NCI-H1048 (cell line): ENCODE measurements around the gene KANK3.
"Not testable (repeated sequence)": the region's sequence is repeated elsewhere in the genome, so short reads cannot be mapped to it uniquely, and the experiment has no call there.

Experiments used
- DNase-seq: peaks from one replicate; lab custom pipeline; 2025; lab: John Stamatoyannopoulos, UW

Gene KANK3

GRCh38 chr19:8337728-8338127, 5.3 kb downstream of the KANK3 start:
- DNase-seq, result no peak

GRCh38 chr19:8336660-8337059, 6.4 kb downstream of the KANK3 start:
- no peak for DNase-seq

DNA sequence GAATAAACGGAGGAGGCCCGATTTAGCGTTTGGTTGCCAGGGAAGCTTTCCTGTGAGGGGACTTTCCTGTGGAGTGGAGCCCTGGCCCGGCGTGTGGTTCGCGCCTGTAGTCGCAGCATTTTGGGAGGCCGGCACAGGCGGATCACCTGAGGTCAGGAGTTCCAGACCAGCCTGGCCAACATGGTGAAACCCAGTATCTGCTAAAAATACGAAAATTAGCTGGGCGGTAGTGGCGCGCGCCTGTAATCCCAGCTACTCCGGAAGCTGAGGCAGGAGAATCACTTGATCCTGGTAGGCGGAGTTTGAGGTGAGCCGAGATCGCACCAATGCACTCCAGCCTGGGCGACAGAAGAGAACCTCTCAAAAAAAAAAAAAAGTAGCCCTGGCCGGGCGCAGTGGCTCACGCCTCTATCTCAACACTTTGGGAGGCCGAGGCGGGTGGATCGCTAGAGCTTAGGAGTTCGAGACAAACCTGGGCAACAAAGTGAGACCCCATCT, 6.9 kb downstream of the KANK3 start:
- no peak for DNase-seq

DNA sequence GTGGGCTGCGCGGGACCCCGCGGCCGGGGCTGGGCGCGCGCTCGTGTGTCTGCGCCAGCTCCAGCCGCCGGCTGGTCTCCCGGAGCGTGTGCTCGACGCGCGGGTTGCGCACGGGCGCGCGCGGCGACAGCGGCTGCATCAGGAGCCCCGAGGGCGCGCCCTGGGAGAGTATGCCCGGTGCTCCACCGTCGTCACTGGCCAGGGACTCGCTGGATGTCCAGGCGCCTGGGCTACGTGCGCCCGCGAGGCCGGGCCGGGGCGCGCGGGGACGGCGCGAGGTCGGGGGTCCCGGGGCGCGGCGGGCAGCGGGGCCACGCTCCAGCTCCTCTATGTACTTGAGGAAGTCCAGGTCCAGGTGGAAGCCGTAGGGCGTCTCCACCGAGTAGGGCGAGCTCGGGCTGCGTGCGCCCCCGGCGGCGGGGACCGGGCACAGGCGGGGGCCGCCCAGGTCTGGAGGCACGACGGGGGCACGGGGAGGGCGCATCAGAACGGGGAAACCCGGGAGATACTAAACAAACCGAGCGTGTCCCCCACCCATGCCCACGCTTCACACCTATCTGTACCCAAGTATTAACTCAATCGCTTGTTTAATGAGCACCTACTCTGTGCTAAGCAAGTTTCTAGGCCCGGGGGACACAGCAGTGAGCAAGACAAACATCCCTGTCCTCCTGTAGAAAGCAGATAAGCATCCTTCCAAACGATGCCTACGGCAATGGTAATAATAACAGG, 7.6 kb downstream of the KANK3 start:
- no peak for DNase-seq

GRCh38 chr19:8334458-8335342, 8.4 kb downstream of the KANK3 start:
- DNase-seq, result no peak

GRCh38 chr19:8333767-8334457, 9.2 kb downstream of the KANK3 start:
- DNase-seq, result no peak

DNA sequence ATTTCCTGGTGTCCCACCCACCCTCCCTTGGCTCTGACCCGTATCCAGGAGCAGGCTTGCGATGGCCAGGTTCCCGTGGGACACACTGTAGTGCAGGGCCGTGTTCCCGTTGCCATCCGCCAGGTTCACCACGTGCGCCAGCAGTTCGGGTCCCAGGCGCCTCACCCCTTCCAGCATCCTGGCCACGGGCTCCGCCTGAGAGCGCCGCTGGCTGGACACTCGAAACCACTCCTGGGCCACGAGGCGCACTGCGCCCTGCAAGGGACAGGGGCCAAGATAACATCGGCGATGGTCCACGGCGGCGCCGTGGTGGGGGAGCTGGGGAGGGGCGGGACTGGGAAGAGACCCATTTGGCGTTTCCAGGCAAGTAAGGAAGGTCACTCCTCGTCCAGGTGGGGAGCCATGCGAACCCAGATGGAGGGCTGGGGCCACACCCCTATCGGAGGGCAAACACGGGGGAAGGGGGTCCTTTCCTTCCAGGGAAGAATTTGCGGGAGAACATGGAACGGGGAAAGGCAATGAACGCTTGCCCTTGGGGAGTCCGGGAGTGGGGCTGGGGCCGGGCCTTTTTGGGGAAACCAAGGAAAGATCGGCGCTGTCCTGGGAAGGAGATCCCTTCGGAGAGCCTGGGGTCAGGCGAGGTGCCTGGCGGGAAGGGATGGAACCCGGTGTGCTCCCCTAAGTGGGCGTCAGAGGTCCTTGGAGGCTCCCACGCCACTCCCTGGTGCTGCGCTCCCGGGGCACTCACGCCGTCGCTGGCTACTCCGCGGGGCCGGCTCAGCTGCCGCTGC, 9.9 kb downstream of the KANK3 start:
- no peak for DNase-seq

GRCh38 chr19:8331263-8331845, 11.7 kb downstream of the KANK3 start:
- DNase-seq, result no peak

DNA sequence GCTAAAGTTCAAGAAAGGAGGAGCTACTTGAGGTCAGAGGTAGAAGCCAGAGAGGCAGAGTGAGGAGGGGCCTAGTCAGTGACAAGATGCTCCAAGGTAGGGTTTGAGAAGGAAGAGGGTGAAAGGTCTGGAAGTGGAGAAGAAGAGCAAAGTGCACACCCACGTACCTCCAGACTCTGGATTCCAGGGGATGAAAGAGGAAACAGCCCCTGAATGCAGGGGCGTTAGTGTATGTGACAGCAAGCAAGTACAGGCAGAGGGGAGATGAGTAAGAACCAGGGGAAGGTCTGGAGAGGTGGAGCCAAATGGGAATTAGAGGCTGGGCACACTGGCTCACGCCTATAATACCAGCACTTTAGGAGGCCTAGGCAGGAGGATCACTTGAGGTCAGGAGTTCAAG, 13.1 kb downstream of the KANK3 start:
- no peak for DNase-seq

DNA sequence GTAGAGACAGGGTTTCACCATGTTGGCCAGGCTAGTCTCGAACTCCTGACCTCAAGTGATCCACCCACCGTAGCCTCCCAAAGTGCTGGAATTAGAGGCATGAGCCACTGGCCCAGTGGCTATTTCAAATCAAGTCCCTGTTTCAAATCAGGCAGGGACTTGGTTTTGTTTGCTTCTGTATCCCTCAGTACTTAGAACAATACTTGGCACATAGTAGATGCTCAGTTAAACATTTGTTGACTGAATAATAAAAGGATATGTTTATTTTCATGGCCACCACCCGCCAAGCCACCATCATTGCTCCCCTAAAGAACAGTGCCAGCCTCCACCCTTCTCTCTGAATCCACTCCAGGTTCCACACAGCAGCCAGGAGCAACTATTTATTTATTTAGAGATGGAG, 17.6 kb downstream of the KANK3 start:
- no peak for DNase-seq

GRCh38 chr19:8324186-8325050, 18.6 kb downstream of the KANK3 start:
- no peak for DNase-seq

DNA sequence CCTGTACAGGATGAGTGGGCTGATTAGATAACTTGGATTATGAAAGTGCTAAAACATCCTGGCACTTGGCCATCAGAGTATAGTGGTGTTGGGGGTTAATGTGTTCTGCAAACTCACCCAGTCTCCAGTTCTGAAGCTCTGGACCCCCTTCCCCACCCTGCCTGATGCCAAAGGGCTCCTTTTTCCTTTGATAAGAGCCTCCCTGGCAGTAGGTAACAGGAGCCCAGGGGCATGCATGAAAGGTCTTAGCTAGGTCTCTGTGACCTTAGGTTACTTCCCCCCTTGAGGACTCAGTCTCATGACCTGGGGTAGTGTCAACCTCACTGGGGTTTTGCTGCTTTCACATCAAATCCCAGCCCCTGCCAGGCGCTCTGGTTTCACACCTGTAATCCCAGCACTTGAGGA, 19.3 kb downstream of the KANK3 start:
- DNase-seq, result no peak

GRCh38 chr19:8322638-8322997, 20.4 kb downstream of the KANK3 start:
- no peak for DNase-seq

DNA sequence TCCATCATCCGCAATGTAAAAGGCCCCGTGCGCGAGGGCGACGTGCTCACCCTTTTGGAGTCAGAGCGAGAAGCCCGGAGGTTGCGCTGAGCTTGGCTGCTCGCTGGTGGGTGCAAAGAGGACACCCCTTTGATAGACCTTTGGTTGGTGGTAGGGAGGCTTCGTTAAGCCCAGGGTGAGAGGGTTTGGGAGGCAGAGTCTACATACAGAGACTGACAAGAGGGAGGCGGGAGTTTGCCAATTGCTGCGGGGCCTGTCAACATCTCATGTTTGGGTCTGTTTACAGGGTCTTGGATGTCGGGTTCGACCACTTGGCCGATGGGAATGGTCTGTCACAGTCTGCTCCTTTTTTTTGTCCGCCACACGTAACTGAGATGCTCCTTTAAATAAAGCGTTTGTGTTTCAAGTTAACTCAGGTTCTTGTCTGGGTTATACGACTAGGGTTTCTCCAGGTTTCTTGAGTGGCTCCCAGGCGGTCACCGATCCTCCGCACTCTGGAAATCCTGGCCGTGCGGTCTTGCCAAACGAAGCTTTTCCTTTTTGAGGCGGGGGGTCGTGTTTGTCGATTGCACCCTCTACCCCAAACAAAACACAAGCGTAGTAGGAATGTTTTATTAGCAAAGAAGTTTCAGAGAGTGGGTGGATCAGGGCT, 20.9 kb downstream of the KANK3 start:
- DNase-seq, result no peak

DNA sequence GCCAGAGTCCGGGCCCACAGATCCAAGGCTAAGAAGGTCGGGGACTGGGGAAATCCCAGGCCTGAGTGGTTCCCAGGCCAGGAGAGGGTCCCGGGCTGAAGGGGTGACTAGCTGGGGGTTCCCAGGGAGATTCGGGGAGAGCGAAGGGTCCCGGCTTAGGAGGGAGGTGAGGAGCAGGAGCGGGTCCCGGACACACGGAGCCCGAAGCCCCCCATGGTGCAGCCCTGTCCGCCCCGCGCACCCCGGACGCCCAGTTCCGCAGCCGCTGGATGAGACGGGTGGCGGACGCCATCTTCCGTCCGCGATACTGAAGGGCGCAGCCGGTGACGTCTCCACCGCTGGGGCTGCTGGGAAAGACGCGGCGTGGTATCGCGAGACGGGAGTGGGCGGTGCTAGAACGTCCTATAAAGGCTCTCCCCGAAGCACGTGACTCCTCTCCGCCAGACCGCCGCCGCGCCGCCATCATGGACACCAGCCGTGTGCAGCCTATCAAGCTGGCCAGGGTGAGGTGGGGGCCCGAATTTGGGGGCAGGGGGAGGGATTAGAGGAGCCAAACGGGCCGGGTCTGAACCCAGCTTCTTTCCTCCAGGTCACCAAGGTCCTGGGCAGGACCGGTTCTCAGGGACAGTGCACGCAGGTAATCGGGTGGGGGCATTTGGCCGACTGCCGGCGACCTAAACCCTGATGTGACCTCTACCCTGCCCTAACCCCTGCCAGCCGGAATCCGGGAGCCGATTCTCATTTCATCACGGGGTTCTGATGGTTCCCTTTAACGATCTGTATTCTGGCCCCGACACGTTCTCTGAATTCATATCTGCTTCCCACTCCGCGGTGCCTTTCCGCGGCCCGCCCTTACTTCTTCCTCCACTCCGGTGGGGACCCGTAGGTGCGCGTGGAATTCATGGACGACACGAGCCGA, 21.7 kb downstream of the KANK3 start, which contains the start of the genes NDUFA7 and RPS28:
Gene NDUFA7, minus strand, starts transcription at position 309 of the 919 bp plus-strand sequence. Its CDS starts 17 bp downstream, at position 292.
Gene RPS28, plus strand, starts transcription at position 430 of the 919 bp plus-strand sequence. Its CDS starts 35 bp downstream, at position 465.
- peak; percentile 90 for DNase-seq

DNA sequence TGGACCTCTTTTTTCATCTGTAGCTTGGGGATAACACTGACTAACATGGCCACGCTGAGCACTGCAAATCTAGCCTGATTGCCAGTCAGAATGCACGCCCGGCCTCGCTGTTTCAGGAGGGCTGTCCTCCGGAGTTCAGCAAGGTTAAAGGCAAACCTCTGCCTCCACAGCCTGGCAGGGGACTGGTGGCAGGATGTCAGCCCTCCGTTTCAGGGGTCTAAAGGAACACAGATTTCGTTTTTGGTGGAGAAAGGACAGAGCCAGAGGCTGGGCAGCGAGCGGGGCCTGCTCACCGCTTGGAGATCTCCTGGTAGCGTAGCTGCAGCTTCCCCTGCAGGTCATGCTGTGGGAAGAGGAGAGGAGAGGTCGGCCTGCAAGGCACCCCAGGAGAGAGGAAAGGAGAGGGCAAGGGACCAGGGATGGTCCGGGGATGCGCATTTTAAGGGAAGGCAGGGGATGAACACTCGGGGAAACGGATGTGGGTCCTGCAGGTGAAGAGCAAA, 22.4 kb downstream of the KANK3 start:
- no peak for DNase-seq

GRCh38 chr19:8319807-8320520, 23.1 kb downstream of the KANK3 start:
- DNase-seq, result no peak

- not testable (repeated sequence) for DNase-seq
These were observed 24.2 kb downstream of the KANK3 start for GRCh38 chr19:8318835-8319234.
